ENCODE measurements around the gene POMGNT1. TPM values are rescaled to one million over a fixed set of nuclear protein-coding genes. Genes with fewer than 3 reads are reported as not detected.

POMGNT1 gene
- total RNA-seq, 1 experiment from 2014 or later, result 74.5 TPM

GRCh38 chr1:46204406-46204742 lies 6.1 kb upstream of the POMGNT1 start:
- H3K27ac Mint-ChIP-seq (ENCODE audit: unreplicated experiment), result no peak overlapping the region
- peaks cover 21% of the 10 kb centered on the region for H3K27me3 Mint-ChIP-seq (ENCODE audit: unreplicated experiment)
- no peaks in the 10 kb centered on the region for H3K9me3 Mint-ChIP-seq (ENCODE audit: low read depth, unreplicated experiment)
- TF ChIP-seq, protein P1, sequence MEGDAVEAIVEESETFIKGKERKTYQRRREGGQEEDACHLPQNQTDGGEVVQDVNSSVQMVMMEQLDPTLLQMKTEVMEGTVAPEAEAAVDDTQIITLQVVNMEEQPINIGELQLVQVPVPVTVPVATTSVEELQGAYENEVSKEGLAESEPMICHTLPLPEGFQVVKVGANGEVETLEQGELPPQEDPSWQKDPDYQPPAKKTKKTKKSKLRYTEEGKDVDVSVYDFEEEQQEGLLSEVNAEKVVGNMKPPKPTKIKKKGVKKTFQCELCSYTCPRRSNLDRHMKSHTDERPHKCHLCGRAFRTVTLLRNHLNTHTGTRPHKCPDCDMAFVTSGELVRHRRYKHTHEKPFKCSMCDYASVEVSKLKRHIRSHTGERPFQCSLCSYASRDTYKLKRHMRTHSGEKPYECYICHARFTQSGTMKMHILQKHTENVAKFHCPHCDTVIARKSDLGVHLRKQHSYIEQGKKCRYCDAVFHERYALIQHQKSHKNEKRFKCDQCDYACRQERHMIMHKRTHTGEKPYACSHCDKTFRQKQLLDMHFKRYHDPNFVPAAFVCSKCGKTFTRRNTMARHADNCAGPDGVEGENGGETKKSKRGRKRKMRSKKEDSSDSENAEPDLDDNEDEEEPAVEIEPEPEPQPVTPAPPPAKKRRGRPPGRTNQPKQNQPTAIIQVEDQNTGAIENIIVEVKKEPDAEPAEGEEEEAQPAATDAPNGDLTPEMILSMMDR (IDR thresholded peaks at IDR 0.05; ENCODE audit: unreplicated experiment), result no peak
- peaks cover 17% of the 10 kb centered on the region for H3K4me1 Mint-ChIP-seq (ENCODE audit: low read depth, unreplicated experiment)
- H3K4me3 Mint-ChIP-seq (ENCODE audit: low read depth, unreplicated experiment), result no peak overlapping the region
- CTCF ChIA-PET, result interaction anchor here (0.5 kb wide), 1 partner anchor 423 kb away, joined by 6 read pairs; no protein-coding TSS in a partner anchor
- no TSS peak for BruUV-seq (replicated peaks)
- H3K36me3 Mint-ChIP-seq (ENCODE audit: insufficient read depth, unreplicated experiment), result peaks cover 7% of the 10 kb centered on the region
- no peak for DNase-seq
- intact Hi-C loops (cut with micrococcal nuclease; ENCODE audit: unreplicated experiment), result no loop called here

GRCh38 chr1:46203738-46204405 lies 5.6 kb upstream of the POMGNT1 start:
- TF ChIP-seq, protein P1 (IDR thresholded peaks at IDR 0.05; ENCODE audit: unreplicated experiment), result no peak
- CTCF ChIA-PET, result interaction anchor here (0.5 to 1.4 kb wide), 2 partner anchors 20 to 424 kb away, joined by 6 read pairs; no protein-coding TSS in a partner anchor
- intact Hi-C loops (cut with micrococcal nuclease; ENCODE audit: unreplicated experiment), result no loop called here
- no peak for DNase-seq
- Mint-ChIP-seq H3K27me3 (ENCODE audit: unreplicated experiment) (peaks cover 21% of the 10 kb centered on the region), H3K9me3 (ENCODE audit: low read depth, unreplicated experiment) (no peaks in the 10 kb centered on the region), H3K4me1 (ENCODE audit: low read depth, unreplicated experiment) (peaks cover 17% of the 10 kb centered on the region), H3K36me3 (ENCODE audit: insufficient read depth, unreplicated experiment) (peaks cover 7% of the 10 kb centered on the region), H3K4me3 (ENCODE audit: low read depth, unreplicated experiment) (no peak overlapping the region), H3K27ac (ENCODE audit: unreplicated experiment) (no peak overlapping the region)
- no TSS peak for BruUV-seq (replicated peaks)

DNA sequence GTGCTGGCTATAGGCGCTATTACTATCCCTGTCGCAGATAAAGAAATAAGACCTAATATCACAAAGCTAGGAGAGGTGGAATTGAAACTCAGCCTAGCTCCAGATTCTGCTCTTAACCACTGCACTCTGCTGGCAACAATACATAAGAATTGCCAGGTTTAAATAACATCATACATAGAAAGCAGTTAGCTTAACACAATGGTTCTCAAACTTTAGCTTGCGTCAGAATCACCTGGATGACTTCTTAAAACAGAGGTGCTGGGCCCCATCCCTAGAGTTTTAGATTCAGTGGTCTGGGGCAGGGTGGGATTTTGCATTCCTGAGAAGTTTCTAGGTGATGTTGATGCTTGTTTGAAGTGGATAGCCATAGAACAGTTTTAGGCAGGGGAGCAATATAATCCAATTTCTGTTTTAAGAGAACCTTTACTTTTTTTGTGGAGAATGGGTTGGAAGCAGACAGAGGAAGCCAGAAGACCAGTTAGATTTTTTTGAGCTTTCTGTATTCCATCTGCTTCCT lies 1.1 kb upstream of the POMGNT1 start:
- Mint-ChIP-seq H3K36me3 (ENCODE audit: insufficient read depth, unreplicated experiment) (peaks cover 30% of the 10 kb centered on the region), H3K9me3 (ENCODE audit: low read depth, unreplicated experiment) (no peaks in the 10 kb centered on the region), H3K27ac (ENCODE audit: unreplicated experiment) (no peak overlapping the region), H3K4me3 (ENCODE audit: low read depth, unreplicated experiment) (peak overlapping the region; percentile 79), H3K4me1 (ENCODE audit: low read depth, unreplicated experiment) (peaks cover 17% of the 10 kb centered on the region), H3K27me3 (ENCODE audit: unreplicated experiment) (peaks cover 19% of the 10 kb centered on the region)
- no peak for DNase-seq
- BruUV-seq (replicated peaks), result no TSS peak
- CTCF ChIA-PET, result interaction anchor here (1.1 to 2.6 kb wide), 3 partner anchors 18 to 48 kb away, joined by 3 to 15 read pairs (median 4); partner anchors contain the start of gene RAD54L
- intact Hi-C loops (cut with micrococcal nuclease; ENCODE audit: unreplicated experiment), result no loop called here
- TF ChIP-seq, protein P1 (IDR thresholded peaks at IDR 0.05; ENCODE audit: unreplicated experiment), result no peak

DNA sequence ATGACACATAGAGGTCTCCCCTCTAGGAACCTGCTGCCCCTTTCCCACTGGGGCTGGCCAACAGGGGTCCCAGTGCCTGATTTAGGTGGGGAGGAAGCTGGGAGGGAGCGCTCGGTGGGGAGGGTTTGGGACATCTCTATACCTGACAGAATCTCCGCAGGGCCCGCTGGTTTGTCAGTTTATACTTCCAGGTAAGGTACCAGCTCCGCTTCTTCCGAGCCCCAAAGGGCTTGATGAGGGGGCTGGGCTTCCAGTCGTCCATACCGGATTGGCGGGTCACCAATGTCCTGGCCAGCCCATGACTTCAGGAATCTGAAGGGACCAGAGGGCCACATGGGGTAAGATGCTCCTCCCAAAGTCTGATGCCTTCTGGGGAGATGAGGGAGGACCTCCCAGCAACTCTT lies 672 bp downstream of the POMGNT1 start:
- BruUV-seq (replicated peaks), result TSS peak; percentile 48
- peaks cover 2% of the 10 kb centered on the region for H3K27me3 Mint-ChIP-seq (ENCODE audit: unreplicated experiment)
- H3K27ac Mint-ChIP-seq (ENCODE audit: unreplicated experiment), result no peak overlapping the region
- no peak for DNase-seq
- intact Hi-C loops (cut with micrococcal nuclease; ENCODE audit: unreplicated experiment), result no loop called here
- H3K4me3 Mint-ChIP-seq (ENCODE audit: low read depth, unreplicated experiment), result peak overlapping the region; percentile 79
- CTCF ChIA-PET, result interaction anchor here (2.6 kb wide), 1 partner anchor 26 kb away, joined by 15 read pairs; no protein-coding TSS in a partner anchor
- H3K4me1 Mint-ChIP-seq (ENCODE audit: low read depth, unreplicated experiment), result peaks cover 9% of the 10 kb centered on the region
- H3K36me3 Mint-ChIP-seq (ENCODE audit: insufficient read depth, unreplicated experiment), result peaks cover 30% of the 10 kb centered on the region
- H3K9me3 Mint-ChIP-seq (ENCODE audit: low read depth, unreplicated experiment), result no peaks in the 10 kb centered on the region
- TF ChIP-seq, protein P1 (IDR thresholded peaks at IDR 0.05; ENCODE audit: unreplicated experiment), result no peak

Measured in Calu3 (cell line).